Testis (tissue), 3 donors: ENCODE results near the gene ERMP1. TPM values are rescaled to one million over a fixed set of nuclear protein-coding genes. Genes with fewer than 3 reads are reported as not detected.

Experiments
- DNase-seq: peaks from one replicate; pipeline ENCODE4 v3.0.0-alpha.2; 2019
- H3K27ac ChIP-seq, 2 donors: fragments of 200-600 bp; sonication (generic); one replicate each; pipeline ENCODE4 v1.5.1; 2019
- H3K27me3 ChIP-seq: fragments of 200-600 bp; sonication (generic); one replicate; pipeline ENCODE4 v1.5.1; 2019
- H3K36me3 ChIP-seq: fragments of 200-600 bp; sonication (generic); one replicate; pipeline ENCODE4 v1.5.1; 2017; ENCODE audit warnings: low read depth; ENCODE audit errors: missing control alignments
- H3K4me1 ChIP-seq: fragments of 200-600 bp; sonication (generic); one replicate; pipeline ENCODE4 v1.5.1; 2019
- H3K4me3 ChIP-seq, 2 donors: fragments of 200-600 bp; sonication (generic); one replicate each; pipeline ENCODE4 v1.5.1; 2017 to 2019
- H3K9me3 ChIP-seq: fragments of 200-600 bp; sonication (generic); one replicate; pipeline ENCODE4 v1.5.1; 2017
- CTCF ChIP-seq, 3 experiments: fragments of 450-650 bp in 2 of 3; fragments of 200-600 bp in 1 of 3; sonication (generic) in 1 of 3; IDR thresholded peaks; one replicate each; pipeline ENCODE4 v1.5.1; 2016 to 2019; ENCODE audit warnings: antibody characterized with exemption in 3 of 3, mild to moderate bottlenecking in 2 of 3, moderate library complexity in 1 of 3
- POLR2A ChIP-seq: fragments of 450-650 bp; IDR thresholded peaks from one replicate; pipeline ENCODE4 v1.6.1; 2017; ENCODE audit warnings: antibody characterized with exemption, mild to moderate bottlenecking, moderate library complexity
- WGBS, 2 donors: methylation state at CpG; one replicate each; pipeline ENCODE4 v1.1.5; 2018; 5-methylcytosine and 5-hydroxymethylcytosine counted together
- intact Hi-C: fragments of 100-400 bp; cut with DNase I; formaldehyde crosslinking; loops from one replicate; pipeline ENCODE4 v1.15.1; 2023; ENCODE audit warnings: low total_unique reads
- polyA plus RNA-seq: library from polyadenylated mRNA; stranded (reverse); fragments of 350-450 nt; fragmentation: Illumina TruSeq; extraction: RNeasy Lipid Tissue Mini Kit (QIAGEN cat#74804); gene quantifications from one replicate; pipeline ENCODE4 v1.2.3, GENCODE V29; 2014; ENCODE audit warnings: low read depth, low replicate concordance; ENCODE audit not compliant: insufficient read depth
- total RNA-seq, 2 donors: library from RNA; depleted of rRNA; stranded (reverse); fragments of >200 nt; gene quantifications; one replicate each; pipeline ENCODE4 v1.2.3, GENCODE V29; 2016

ERMP1 gene
- total and polyA plus RNA-seq, 3 donors from 2014 or later: 25.7 to 28.9 (median 28.4) TPM

- H3K36me3 ChIP-seq: no peaks in the 10 kb centered on the region
- no peaks in the 10 kb centered on the region for H3K27me3 ChIP-seq
- H3K4me1 ChIP-seq: peaks cover under 1% of the 10 kb centered on the region
- H3K4me3 ChIP-seq: no peak overlapping the region
- WGBS, 2 donors: 76 to 94% methylated on average over 2 of the region's 2 CpGs
- no peaks in the 10 kb centered on the region for H3K9me3 ChIP-seq
- intact Hi-C loops: no loop called here
- TF ChIP-seq CTCF (IDR thresholded peaks at IDR 0.05): no peak
- no peak for TF ChIP-seq POLR2A
- no peak overlapping the region for H3K27ac ChIP-seq
- no peak for DNase-seq
Observed at GRCh38 chr9:5825895-5826622, 6.9 kb downstream of the ERMP1 start.

GRCh38 chr9:5825223-5825622, 7.7 kb downstream of the ERMP1 start:
- H3K36me3 ChIP-seq: no peaks in the 10 kb centered on the region
- H3K9me3 ChIP-seq: no peaks in the 10 kb centered on the region
- intact Hi-C loops: no loop called here
- no peak for DNase-seq
- 76 to 82% methylated on average over 1 of the region's 1 CpG for WGBS, 2 donors
- no peak overlapping the region for H3K27ac ChIP-seq
- TF ChIP-seq CTCF (IDR thresholded peaks at IDR 0.05) (no peak), POLR2A (no peak)
- no peaks in the 10 kb centered on the region for H3K4me1 ChIP-seq
- no peaks in the 10 kb centered on the region for H3K27me3 ChIP-seq
- no peak overlapping the region for H3K4me3 ChIP-seq

GRCh38 chr9:5820425-5820824, 12.5 kb downstream of the ERMP1 start:
- Histone ChIP-seq H3K4me3 (no peak overlapping the region), H3K27ac (no peak overlapping the region), H3K36me3 (no peaks in the 10 kb centered on the region), H3K9me3 (no peaks in the 10 kb centered on the region), H3K4me1 (no peaks in the 10 kb centered on the region), H3K27me3 (no peaks in the 10 kb centered on the region)
- intact Hi-C loops: no loop called here
- TF ChIP-seq CTCF (IDR thresholded peaks at IDR 0.05) (no peak), POLR2A (no peak)
- WGBS, 2 donors: 61 to 95% methylated on average over 1 of the region's 1 CpG
- no peak for DNase-seq

GRCh38 chr9:5819174-5819573, 13.7 kb downstream of the ERMP1 start:
- no peak for TF ChIP-seq POLR2A
- TF ChIP-seq CTCF (IDR thresholded peaks at IDR 0.05): no peak
- H3K27ac ChIP-seq: no peak overlapping the region
- H3K9me3 ChIP-seq: no peaks in the 10 kb centered on the region
- H3K4me1 ChIP-seq: no peaks in the 10 kb centered on the region
- no peaks in the 10 kb centered on the region for H3K27me3 ChIP-seq
- intact Hi-C loops: no loop called here
- DNase-seq: no peak
- no peaks in the 10 kb centered on the region for H3K36me3 ChIP-seq
- H3K4me3 ChIP-seq: no peak overlapping the region
- WGBS, 2 donors: 73 to 76% methylated on average over 6 of the region's 6 CpGs
